Stimulated activated CD4-positive, alpha-beta T cell treated with anti-CD3 and anti-CD28 coated beads, Interleukin-15, amount 100 ng/mL, for 48 hours (primary cell): Measurements from ENCODE around the gene E2F8.
"Not testable (repeated sequence)": the region's sequence is repeated elsewhere in the genome, so short reads cannot be mapped to it uniquely, and the experiment has no call there.

Experiments
- DNase-seq, 2 donors: peaks; one replicate each; pipeline ENCODE4 v3.0.0-alpha.2; 2020; ENCODE audit warnings: low read depth in 2 of 2

E2F8 gene

GRCh38 chr11:19240420-19241259 lies at the start of gene E2F8:
Gene E2F8, minus strand, starts transcription at chr11:19240945. Its CDS starts 824 bp downstream, at chr11:19240121.
- DNase-seq = peak; percentile 85

GRCh38 chr11:19290356-19290755 lies 49.6 kb upstream of the E2F8 start:
- no peak for DNase-seq

- DNase-seq = no peak
These were observed 47.5 kb upstream of the E2F8 start for GRCh38 chr11:19288256-19288655.

GRCh38 chr11:19286411-19286810 lies 45.7 kb upstream of the E2F8 start:
- no peak for DNase-seq

- no peak for DNase-seq
These were observed 44.1 kb upstream of the E2F8 start for GRCh38 chr11:19284881-19285280.

GRCh38 chr11:19283991-19284390 lies 43.2 kb upstream of the E2F8 start:
- DNase-seq = no peak

- no peak for DNase-seq
These were observed 40.8 kb upstream of the E2F8 start for GRCh38 chr11:19281555-19281954.

- no peak for DNase-seq
These were observed 40.3 kb upstream of the E2F8 start for GRCh38 chr11:19281041-19281440.

- no peak for DNase-seq
These were observed 38.7 kb upstream of the E2F8 start for GRCh38 chr11:19279451-19279850.

- DNase-seq = no peak
These were observed 36.4 kb upstream of the E2F8 start for GRCh38 chr11:19276859-19277808.

- DNase-seq = no peak
These were observed 34.8 kb upstream of the E2F8 start for GRCh38 chr11:19275496-19275895.

- not testable (repeated sequence) for DNase-seq
These were observed 32.5 kb upstream of the E2F8 start for GRCh38 chr11:19273219-19273618.

GRCh38 chr11:19268909-19269308 lies 28.2 kb upstream of the E2F8 start:
- no peak for DNase-seq

- no peak for DNase-seq
These were observed 26.8 kb upstream of the E2F8 start for GRCh38 chr11:19267567-19267966.

- DNase-seq = no peak
These were observed 22.6 kb upstream of the E2F8 start for GRCh38 chr11:19263333-19263732.

GRCh38 chr11:19259487-19260345 lies 19.0 kb upstream of the E2F8 start:
- DNase-seq = peak; percentile 32 to 50

- DNase-seq = no peak
These were observed 18.0 kb upstream of the E2F8 start for GRCh38 chr11:19258641-19259230.

- DNase-seq = not testable (repeated sequence)
These were observed 13.7 kb upstream of the E2F8 start for GRCh38 chr11:19254441-19254840.

GRCh38 chr11:19253817-19254216 lies 13.1 kb upstream of the E2F8 start:
- DNase-seq = no peak

- DNase-seq = no peak
These were observed 12.5 kb upstream of the E2F8 start for GRCh38 chr11:19253153-19253745.
